HG02970 (cell line): Measurements from ENCODE around the gene DDX20.
A peak's percentile ranks its signal among the peaks of the same experiment; 100 is the strongest.
"Not testable (repeated sequence)": the region's sequence is repeated elsewhere in the genome, so short reads cannot be mapped to it uniquely, and the experiment has no call there.

Experiments used
- ATAC-seq: cut with Tn5 transposase; IDR thresholded peaks from one replicate; pipeline ENCODE4 v1.9.1; 2021; ENCODE audit warnings: mild to moderate bottlenecking, moderate library complexity, moderate number of reproducible peaks; ENCODE audit not compliant: unreplicated experiment, low FRiP score

DDX20 gene

GRCh38 chr1:111732718-111733117 is 23.0 kb upstream of the DDX20 start:
- ATAC-seq: no peak

- no peak for ATAC-seq
Observed at GRCh38 chr1:111733183-111733991, 22.3 kb upstream of the DDX20 start.

DNA sequence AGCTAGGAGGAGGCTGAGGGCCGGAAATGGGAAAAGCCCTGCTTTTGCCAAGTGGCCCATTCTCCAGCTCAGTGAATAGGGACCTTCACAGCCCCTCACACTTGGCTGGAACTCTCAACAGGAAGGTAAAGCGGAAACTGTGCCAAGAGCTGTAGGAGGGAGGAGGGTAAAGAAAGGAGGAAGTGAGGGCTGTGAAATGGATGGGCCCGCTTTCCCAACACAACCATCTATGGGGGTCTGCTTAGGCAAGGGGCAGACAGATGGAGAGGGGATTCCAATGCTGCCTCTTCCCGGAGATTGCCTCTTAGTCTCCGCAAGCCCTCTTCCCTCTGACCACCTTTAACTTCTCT is 21.7 kb upstream of the DDX20 start:
- ATAC-seq: no peak

GRCh38 chr1:111734426-111734825 is 21.3 kb upstream of the DDX20 start:
- no peak for ATAC-seq

DNA sequence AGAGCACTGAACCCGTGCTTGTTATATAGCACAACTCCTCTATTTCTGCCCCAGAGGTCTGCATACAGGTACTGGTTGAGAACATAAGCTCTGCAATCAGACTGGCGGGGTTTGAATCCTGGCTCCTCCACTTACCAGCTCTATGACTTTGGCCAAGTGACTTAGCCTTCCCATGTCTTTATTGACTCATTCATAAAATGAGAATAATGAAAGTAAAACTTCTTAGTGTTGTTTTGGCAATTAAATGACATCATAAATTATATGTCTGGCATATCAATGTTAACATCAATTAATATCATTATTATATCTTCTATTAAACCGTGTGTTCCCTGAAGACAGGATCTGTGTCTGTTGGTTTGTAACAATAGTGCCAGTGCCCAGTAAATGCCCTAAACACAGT is 20.8 kb upstream of the DDX20 start:
- no peak for ATAC-seq

- no peak for ATAC-seq
Observed at GRCh38 chr1:111735321-111735720, 20.4 kb upstream of the DDX20 start.

- ATAC-seq: no peak
Observed at GRCh38 chr1:111735858-111736544, 19.7 kb upstream of the DDX20 start.

DNA sequence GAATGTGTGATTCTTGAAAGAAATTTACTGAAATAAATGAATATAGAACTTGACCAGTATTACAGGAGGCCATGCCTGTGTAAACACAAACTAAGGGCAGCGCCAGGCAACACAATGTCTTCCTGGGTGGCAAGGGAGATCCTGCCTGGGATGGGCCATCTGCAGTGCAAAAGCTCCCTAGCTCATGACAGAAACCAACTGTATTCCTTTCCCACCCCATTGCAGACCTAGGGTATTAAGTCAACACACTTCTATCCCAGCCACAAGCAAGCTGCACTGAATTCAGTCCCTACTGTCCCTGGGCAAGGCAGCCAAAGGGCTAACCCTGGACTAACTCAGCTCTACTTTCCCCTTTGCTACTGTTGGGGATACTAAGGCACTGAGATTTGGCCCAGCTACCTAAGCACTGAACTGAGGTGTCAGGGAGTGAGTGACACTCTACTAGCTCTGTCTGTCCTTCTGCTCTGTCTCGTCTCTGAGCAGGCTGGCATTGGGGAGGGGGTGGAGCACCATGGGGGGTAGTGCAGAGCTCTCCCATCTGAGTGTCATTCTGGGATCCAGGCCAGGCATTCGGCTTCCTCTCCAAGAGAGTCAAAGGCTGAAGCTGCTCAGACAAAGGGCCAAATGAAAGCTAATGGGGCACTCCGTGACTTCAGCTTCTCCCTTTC is 19.0 kb upstream of the DDX20 start:
- no peak for ATAC-seq

DNA sequence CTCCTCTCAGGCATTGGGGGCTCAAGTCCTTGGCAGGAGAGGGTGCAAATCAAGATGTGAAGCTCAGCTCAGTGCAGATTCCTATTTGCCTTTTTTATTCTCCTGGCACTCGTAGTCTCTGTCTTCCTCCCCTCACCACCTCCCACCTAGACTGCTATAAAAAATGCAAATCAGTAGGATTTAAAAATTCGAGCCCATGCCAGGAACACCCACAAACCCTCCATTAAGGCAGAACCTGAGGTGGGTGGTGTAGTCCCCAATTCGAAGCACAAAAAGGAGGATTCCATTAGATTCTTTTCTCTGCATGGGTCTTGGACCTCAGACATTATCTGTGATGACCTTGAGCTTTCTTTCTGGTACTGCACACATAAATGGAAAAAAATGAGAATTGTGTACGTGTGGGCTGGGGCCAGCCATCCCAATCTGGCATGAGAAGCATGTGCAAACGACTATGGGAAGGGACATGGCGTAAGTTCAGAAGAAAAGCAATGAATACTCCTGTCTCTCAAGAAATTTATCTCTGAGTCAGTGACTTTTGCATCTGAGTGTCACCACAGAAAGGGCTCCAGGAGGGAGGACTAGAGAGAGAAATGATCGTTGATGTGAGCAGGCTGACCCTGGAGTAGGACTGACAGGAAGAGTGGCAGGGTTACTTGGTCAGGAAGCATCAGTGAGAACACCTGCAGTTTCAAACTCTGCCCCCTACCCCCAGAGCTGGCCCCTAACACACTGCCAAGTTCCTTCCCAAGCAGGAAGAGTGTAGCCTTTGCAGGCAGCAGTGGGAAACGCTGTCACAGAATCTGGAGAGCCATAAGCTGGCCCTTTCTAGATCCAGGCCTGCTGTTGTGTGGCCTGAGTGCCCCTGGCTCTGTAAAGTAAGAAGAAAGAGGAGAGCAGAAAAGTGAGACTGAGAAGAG is 18.2 kb upstream of the DDX20 start:
- no peak for ATAC-seq

DNA sequence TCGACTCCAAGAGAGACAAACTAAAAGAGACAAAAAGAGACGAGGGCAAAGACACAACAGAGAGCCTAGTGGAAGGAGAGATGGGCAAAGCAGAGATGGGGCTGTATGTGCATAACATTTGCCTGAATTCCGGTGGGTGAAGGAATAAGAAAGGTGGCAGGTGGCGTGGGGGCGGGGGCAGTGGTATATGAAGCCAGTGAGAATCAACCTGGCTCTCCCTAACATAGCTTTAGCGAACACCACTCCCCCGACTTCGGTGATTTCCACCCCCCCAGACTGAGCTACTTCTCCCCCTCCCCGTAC is 17.6 kb upstream of the DDX20 start:
- ATAC-seq: no peak

DNA sequence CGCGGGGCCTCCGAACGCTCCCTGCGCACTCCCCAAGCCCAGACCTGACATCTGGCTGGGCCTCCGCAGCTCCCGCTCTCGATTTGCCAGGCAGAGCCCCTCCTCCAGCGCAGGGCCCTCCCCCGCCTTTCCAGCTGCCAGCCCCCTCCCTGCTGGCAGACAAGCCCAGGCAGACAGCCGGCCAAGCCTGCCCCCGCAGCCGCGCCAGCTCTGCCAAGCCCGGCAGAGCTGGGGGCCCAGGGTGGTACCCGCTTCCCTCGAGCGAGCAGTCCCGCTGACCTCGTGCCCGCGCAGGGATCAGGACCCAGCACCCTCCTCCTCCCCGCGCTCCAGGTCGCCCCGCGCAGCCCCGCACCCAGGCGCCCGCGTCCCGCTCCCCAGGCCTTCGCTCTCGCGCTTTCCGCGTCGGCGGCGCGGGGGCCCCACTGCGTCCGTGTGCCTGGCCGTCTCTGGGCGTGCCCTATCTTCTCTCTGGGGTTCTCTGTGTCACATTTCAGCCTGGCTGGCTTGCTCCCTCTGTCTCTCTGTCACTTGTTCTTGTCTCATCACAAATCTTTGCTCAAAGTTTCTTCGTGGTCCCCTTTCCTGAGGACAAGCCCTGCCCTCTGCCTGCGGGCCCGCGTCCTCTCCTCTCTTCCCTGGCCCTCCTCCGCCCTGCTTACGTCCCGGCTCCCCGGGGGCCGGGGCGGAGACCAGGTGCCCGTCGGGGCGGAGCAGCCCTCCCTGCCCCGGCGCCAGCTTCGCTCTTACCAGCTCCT is 17.1 kb upstream of the DDX20 start:
- ATAC-seq: peak; percentile 42

- peak; percentile 76 for ATAC-seq
Observed at GRCh38 chr1:111739194-111739924, 16.3 kb upstream of the DDX20 start, which contains the start of gene INKA2. Gene INKA2 (minus strand): TSS chr1:111739395. CDS start chr1:111739242, 153 bp downstream.

GRCh38 chr1:111739925-111740765 is 15.6 kb upstream of the DDX20 start:
- no peak for ATAC-seq

DNA sequence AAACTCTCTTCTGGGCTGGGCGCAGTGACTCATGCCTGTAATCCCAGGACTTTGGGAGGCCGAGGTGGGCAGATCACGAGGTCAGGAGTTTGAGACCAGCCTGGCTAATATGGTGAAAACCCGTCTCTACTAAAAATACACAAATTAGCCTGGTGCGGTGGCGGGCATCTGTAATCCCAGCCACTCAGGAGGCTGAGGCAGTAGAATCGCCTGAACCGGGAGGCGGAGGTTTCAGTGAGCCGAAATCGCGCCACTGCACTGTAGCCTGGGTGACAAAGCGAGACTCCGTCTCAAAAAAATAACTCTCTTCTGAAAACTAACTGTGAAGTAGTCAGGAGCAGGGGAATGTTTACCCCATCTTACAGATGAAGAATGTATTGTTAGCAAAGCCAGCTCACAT is 13.4 kb upstream of the DDX20 start:
- not testable (repeated sequence) for ATAC-seq

- no peak for ATAC-seq
Observed at GRCh38 chr1:111742938-111743549, 12.7 kb upstream of the DDX20 start.

- ATAC-seq: no peak
Observed at GRCh38 chr1:111743679-111744101, 12.0 kb upstream of the DDX20 start.

DNA sequence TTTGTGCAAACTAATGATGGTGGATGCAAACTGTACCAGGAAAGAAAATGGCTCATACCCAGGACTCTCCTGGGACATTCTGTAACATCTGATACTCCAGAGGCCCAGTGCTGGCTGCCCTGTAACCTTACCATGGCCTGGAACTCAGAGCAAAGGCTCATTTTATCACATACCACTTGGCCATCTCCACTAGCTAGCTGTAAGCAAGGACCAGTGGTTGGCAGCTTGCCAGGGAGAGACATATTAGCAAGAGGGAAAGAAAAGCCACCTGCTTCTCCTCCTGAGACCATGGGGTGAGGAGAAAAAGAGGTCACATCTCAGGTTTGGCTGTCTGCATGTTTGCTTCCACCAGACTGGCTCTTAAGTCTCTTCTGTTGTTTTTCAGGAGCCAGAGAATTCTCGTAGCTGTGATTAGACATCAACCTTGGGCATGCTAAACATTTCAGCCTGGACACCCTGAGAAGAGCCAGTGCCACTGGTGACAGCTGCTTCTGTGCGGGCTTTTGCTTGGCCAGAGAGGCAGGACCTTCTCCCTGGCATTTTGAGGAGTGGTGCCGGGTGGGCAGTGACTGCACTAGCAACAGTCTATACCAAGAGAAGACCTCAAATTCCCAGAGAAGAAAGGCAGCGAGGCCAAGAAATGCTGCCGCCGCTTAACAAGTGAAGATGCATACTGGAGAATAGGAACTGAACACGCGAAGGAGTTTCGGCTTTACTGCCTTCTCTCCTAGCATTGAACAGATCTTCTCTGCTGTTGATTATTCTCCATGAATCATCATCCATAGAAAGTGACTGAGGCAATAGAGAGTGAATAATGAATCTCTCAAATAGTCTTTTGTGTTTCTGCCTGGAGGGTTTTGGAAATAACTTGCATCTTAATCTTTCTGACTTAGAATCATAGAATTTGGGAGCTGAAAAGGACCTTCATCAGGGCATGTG is 9.8 kb upstream of the DDX20 start:
- ATAC-seq: no peak
